ENCODE measurements around the gene FAM72A.
"Not testable (repeated sequence)": the region's sequence is repeated elsewhere in the genome, so short reads cannot be mapped to it uniquely, and the experiment has no call there.

GRCh38 chr1:206195182-206195581 is 7.5 kb downstream of the FAM72A start:
- not testable (repeated sequence) for TF ChIP-seq RCOR1 (IDR thresholded peaks at IDR 0.05; ENCODE audit: insufficient replicate concordance, low read length); SMC3 (IDR thresholded peaks at IDR 0.05; ENCODE audit: low read depth, low read length); POLR2A (IDR thresholded peaks at IDR 0.05; ENCODE audit: low read depth, low read length); CEBPB (IDR thresholded peaks at IDR 0.05; ENCODE audit: low read depth, low read length); BHLHE40 (IDR thresholded peaks at IDR 0.05; ENCODE audit: low read depth, low read length); FOS (IDR thresholded peaks at IDR 0.05; ENCODE audit: low read depth, low read length)
- TF ChIP-seq, protein P1, sequence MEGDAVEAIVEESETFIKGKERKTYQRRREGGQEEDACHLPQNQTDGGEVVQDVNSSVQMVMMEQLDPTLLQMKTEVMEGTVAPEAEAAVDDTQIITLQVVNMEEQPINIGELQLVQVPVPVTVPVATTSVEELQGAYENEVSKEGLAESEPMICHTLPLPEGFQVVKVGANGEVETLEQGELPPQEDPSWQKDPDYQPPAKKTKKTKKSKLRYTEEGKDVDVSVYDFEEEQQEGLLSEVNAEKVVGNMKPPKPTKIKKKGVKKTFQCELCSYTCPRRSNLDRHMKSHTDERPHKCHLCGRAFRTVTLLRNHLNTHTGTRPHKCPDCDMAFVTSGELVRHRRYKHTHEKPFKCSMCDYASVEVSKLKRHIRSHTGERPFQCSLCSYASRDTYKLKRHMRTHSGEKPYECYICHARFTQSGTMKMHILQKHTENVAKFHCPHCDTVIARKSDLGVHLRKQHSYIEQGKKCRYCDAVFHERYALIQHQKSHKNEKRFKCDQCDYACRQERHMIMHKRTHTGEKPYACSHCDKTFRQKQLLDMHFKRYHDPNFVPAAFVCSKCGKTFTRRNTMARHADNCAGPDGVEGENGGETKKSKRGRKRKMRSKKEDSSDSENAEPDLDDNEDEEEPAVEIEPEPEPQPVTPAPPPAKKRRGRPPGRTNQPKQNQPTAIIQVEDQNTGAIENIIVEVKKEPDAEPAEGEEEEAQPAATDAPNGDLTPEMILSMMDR (conservative IDR thresholded peaks at IDR 0.05; ENCODE audit: low read depth, low read length) = not testable (repeated sequence)
